ENCODE results near the gene SYNM. TPM values are rescaled to one million over a fixed set of nuclear protein-coding genes. Genes with fewer than 3 reads are reported as not detected.

Gene SYNM
- total and polyA plus RNA-seq, 2 experiments from 2014 or later = 0.18 to 0.97 TPM

DNA sequence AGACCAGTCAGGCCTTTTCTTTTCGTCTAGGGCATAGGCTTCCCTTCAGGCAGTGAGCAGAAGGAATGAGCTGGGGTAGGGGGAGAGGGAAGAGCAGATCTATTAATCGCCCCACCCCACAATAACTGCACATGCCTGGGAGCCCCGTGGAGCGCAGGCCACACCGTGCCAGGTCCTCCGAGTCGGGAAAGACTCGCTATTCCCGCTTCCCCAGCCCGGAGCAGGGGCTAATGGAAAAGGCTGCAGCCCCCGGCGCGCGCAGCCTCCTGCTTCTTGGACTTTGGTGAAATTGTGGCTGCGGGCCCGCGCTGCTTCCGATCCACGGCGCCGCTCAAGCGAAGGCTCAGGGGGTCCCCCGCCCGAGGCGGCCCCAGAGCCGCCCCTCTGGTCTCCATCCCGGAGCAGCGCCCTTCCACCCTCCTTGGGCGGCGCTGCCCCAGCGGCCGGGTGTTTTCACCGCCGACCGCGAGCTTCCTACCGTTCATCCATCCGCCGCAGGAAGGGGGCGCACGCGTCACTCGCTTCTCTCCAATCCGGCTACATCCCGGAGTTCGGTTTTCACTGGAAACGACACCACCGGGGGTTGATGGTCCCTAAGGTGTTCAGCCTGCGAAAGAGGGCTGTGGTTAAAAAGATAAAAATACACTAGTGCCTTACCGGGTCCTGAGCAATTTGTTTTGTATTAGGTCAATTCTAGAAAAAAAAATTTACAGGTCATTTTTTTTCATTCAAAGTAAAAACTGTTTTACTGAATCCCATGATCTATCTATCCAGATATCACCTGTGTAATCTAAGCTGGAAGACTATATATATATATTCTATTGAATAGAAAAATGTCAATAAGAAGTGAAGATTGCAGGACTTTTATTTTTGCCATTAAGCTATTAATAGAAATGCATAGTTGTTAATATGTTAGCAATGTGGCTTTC, 4.4 kb upstream of the SYNM start:
- H3K27ac ChIP-seq = no peak overlapping the region
- H3F3A ChIP-seq (ENCODE audit: insufficient read depth) = no peaks in the 10 kb centered on the region
- TF ChIP-seq EZH2phosphoT487 (IDR thresholded peaks at IDR 0.05; ENCODE audit: insufficient read depth, low read depth) (no peak), EZH2 (IDR thresholded peaks at IDR 0.05; ENCODE audit: insufficient read depth, poor library complexity, severe bottlenecking) (no peak)
- H3K36me3 ChIP-seq (ENCODE audit: low read depth) = no peaks in the 10 kb centered on the region
- no peaks in the 10 kb centered on the region for H4K20me1 ChIP-seq (ENCODE audit: insufficient read depth)
- 0 out of 2 replicates have a peak overlapping the region, but pooled peaks have one; percentile 11 for H3K9ac ChIP-seq
- in situ Hi-C loops (cut with MboI) = loop anchor here (5.0 to 25.0 kb wide), 2 partner anchors 112 to 637 kb away; partner anchors contain the start of gene LYSMD4
- 0 out of 2 replicates have a peak, but pooled peaks cover 4% of the 10 kb centered on the region for H3K4me1 ChIP-seq (ENCODE audit: insufficient read depth)
- no peaks in the 10 kb centered on the region for H3K9me2 ChIP-seq (ENCODE audit: insufficient read depth)
- peak overlapping the region; percentile 52 for H3K4me3 ChIP-seq
- H3K79me2 ChIP-seq (ENCODE audit: insufficient read depth) = no peaks in the 10 kb centered on the region
- no peaks in the 10 kb centered on the region for H3K9me3 ChIP-seq (ENCODE audit: low read depth)
- H2AFZ ChIP-seq = peak overlapping the region; percentile 60
- peak overlapping the region; percentile 54 for H3K4me2 ChIP-seq (ENCODE audit: unreplicated experiment)
- H3K27me3 ChIP-seq (replicated peaks; ENCODE audit: insufficient read depth) = peaks cover 7% of the 10 kb centered on the region
- WGBS, 2 experiments (ENCODE audit: low coverage in 1 of 2, low lambda C conversion rate in 2 of 2, missing lambda C conversion rate in 2 of 2) = 7% methylated on average over 40 to 46 of the region's 50 CpGs
- peak; percentile 87 for DNase-seq

- Histone ChIP-seq H4K20me1 (ENCODE audit: insufficient read depth) (no peaks in the 10 kb centered on the region), H3K4me2 (ENCODE audit: unreplicated experiment) (no peak overlapping the region), H3K36me3 (ENCODE audit: low read depth) (no peaks in the 10 kb centered on the region), H3K79me2 (ENCODE audit: insufficient read depth) (no peaks in the 10 kb centered on the region), H3K9ac (no peak overlapping the region), H3K9me3 (ENCODE audit: low read depth) (no peaks in the 10 kb centered on the region), H2AFZ (no peak overlapping the region), H3K4me3 (no peak overlapping the region), H3K9me2 (ENCODE audit: insufficient read depth) (no peaks in the 10 kb centered on the region), H3F3A (ENCODE audit: insufficient read depth) (no peaks in the 10 kb centered on the region), H3K4me1 (ENCODE audit: insufficient read depth) (0 out of 2 replicates have a peak, but pooled peaks cover 4% of the 10 kb centered on the region), H3K27ac (no peak overlapping the region), H3K27me3 (replicated peaks; ENCODE audit: insufficient read depth) (peaks cover 7% of the 10 kb centered on the region)
- in situ Hi-C loops (cut with MboI) = loop anchor here (5.0 to 25.0 kb wide), 2 partner anchors 111 to 636 kb away; partner anchors contain the start of gene LYSMD4
- WGBS, 2 experiments (ENCODE audit: low coverage in 1 of 2, low lambda C conversion rate in 2 of 2, missing lambda C conversion rate in 2 of 2) = 36 to 37% methylated on average over 7 of the region's 7 CpGs
- TF ChIP-seq EZH2phosphoT487 (IDR thresholded peaks at IDR 0.05; ENCODE audit: insufficient read depth, low read depth) (no peak), EZH2 (IDR thresholded peaks at IDR 0.05; ENCODE audit: insufficient read depth, poor library complexity, severe bottlenecking) (no peak)
- peak; percentile 17 for DNase-seq
Observed at GRCh38 chr15:99101501-99101900, 3.4 kb upstream of the SYNM start.

DNA sequence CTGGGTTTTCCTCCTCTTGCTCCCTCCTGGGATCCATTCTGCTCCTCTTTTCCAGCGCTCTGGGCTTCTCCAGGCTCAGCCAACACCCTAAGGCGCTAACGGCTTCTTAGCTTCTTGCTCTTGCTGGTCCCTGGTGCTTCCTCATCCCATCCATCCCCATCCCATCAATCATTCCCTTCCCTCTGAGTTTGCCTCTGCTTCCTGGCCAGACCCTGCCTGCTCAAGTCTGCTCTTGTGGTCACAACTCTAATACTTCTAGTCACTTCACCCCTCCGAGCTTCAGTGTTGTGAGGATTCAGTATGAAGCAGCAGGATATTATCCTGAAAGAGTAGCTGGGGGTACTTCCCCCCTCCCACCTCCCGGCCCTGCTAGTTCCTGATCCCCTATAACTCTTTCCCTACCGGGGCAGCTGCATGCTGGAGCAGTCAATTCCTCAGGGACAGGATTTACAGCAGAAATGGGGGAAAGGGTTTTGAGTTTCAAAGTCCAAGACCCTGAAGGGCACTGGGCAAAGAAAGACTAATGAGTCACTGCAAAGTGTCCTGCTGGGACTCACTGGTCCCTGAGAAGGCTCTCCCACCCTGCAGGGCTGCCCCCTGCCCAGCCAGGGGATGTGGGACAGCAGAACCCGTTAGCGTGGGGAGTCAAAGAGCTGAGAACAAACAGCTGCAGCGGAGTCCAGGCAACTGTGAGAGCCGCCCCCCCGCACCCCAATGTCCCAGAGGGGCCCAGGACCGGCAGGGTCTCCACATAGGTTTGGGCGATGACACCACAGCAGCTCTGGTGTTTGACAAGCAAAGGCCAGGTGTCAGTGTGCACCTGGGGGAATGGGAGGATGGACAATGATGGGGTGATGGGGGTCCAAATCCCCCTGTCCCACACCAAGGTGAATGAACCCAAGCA, 2.3 kb upstream of the SYNM start:
- 47 to 55% methylated on average over 13 of the region's 13 CpGs for WGBS, 2 experiments (ENCODE audit: low coverage in 1 of 2, low lambda C conversion rate in 2 of 2, missing lambda C conversion rate in 2 of 2)
- H3F3A ChIP-seq (ENCODE audit: insufficient read depth) = no peaks in the 10 kb centered on the region
- TF ChIP-seq EZH2phosphoT487 (IDR thresholded peaks at IDR 0.05; ENCODE audit: insufficient read depth, low read depth) (no peak), EZH2 (IDR thresholded peaks at IDR 0.05; ENCODE audit: insufficient read depth, poor library complexity, severe bottlenecking) (no peak)
- no peaks in the 10 kb centered on the region for H3K9me2 ChIP-seq (ENCODE audit: insufficient read depth)
- H3K36me3 ChIP-seq (ENCODE audit: low read depth) = no peaks in the 10 kb centered on the region
- DNase-seq = no peak
- H3K4me3 ChIP-seq = no peak overlapping the region
- in situ Hi-C loops (cut with MboI) = loop anchor here (5.0 to 25.0 kb wide), 2 partner anchors 110 to 635 kb away; partner anchors contain the start of gene LYSMD4
- no peak overlapping the region for H3K27ac ChIP-seq
- no peaks in the 10 kb centered on the region for H3K9me3 ChIP-seq (ENCODE audit: low read depth)
- H3K27me3 ChIP-seq (replicated peaks; ENCODE audit: insufficient read depth) = peaks cover 11% of the 10 kb centered on the region
- no peak overlapping the region for H3K9ac ChIP-seq
- H2AFZ ChIP-seq = no peak overlapping the region
- H3K4me1 ChIP-seq (ENCODE audit: insufficient read depth) = 0 out of 2 replicates have a peak, but pooled peaks cover 4% of the 10 kb centered on the region
- no peak overlapping the region for H3K4me2 ChIP-seq (ENCODE audit: unreplicated experiment)
- no peaks in the 10 kb centered on the region for H4K20me1 ChIP-seq (ENCODE audit: insufficient read depth)
- H3K79me2 ChIP-seq (ENCODE audit: insufficient read depth) = no peaks in the 10 kb centered on the region

- Histone ChIP-seq H3K9ac (no peak overlapping the region), H3K4me3 (no peak overlapping the region), H3K27me3 (replicated peaks; ENCODE audit: insufficient read depth) (peaks cover 11% of the 10 kb centered on the region), H3K9me3 (ENCODE audit: low read depth) (no peaks in the 10 kb centered on the region), H2AFZ (no peak overlapping the region), H3K79me2 (ENCODE audit: insufficient read depth) (no peaks in the 10 kb centered on the region), H3K9me2 (ENCODE audit: insufficient read depth) (no peaks in the 10 kb centered on the region), H3K4me2 (ENCODE audit: unreplicated experiment) (no peak overlapping the region), H3K36me3 (ENCODE audit: low read depth) (no peaks in the 10 kb centered on the region), H3K27ac (no peak overlapping the region), H3K4me1 (ENCODE audit: insufficient read depth) (0 out of 2 replicates have a peak, but pooled peaks cover 4% of the 10 kb centered on the region), H3F3A (ENCODE audit: insufficient read depth) (no peaks in the 10 kb centered on the region), H4K20me1 (ENCODE audit: insufficient read depth) (no peaks in the 10 kb centered on the region)
- no peak for DNase-seq
- 70 to 75% methylated on average over 2 of the region's 2 CpGs for WGBS, 2 experiments (ENCODE audit: low coverage in 1 of 2, low lambda C conversion rate in 2 of 2, missing lambda C conversion rate in 2 of 2)
- TF ChIP-seq EZH2 (IDR thresholded peaks at IDR 0.05; ENCODE audit: insufficient read depth, poor library complexity, severe bottlenecking) = no peak
- TF ChIP-seq EZH2phosphoT487 (IDR thresholded peaks at IDR 0.05; ENCODE audit: insufficient read depth, low read depth) = no peak
- in situ Hi-C loops (cut with MboI) = loop anchor here (5.0 to 25.0 kb wide), 2 partner anchors 109 to 634 kb away; partner anchors contain the start of gene LYSMD4
Observed at GRCh38 chr15:99103279-99103678, 1.6 kb upstream of the SYNM start.

All from GM23248 (cell line).